ENCODE results near the gene DYNC1H1.
"Not testable (repeated sequence)": the region's sequence is repeated elsewhere in the genome, so short reads cannot be mapped to it uniquely, and the experiment has no call there.

DYNC1H1 gene

GRCh38 chr14:101965770-101966722 lies 1.7 kb downstream of the DYNC1H1 start:
- no peak for DNase-seq

GRCh38 chr14:101966742-101967141 lies 2.4 kb downstream of the DYNC1H1 start:
- no peak for DNase-seq

GRCh38 chr14:101968186-101968585 lies 3.8 kb downstream of the DYNC1H1 start:
- no peak for DNase-seq

GRCh38 chr14:101969481-101969880 lies 5.1 kb downstream of the DYNC1H1 start:
- no peak for DNase-seq

GRCh38 chr14:101970830-101971400 lies 6.5 kb downstream of the DYNC1H1 start:
- no peak for DNase-seq

GRCh38 chr14:101971458-101971857 lies 7.1 kb downstream of the DYNC1H1 start:
- DNase-seq, result not testable (repeated sequence)

- DNase-seq, result peak; percentile 32
These were observed 7.9 kb downstream of the DYNC1H1 start for GRCh38 chr14:101972126-101972866.

GRCh38 chr14:101973356-101973755 lies 9.0 kb downstream of the DYNC1H1 start:
- DNase-seq, result no peak

GRCh38 chr14:101975231-101975630 lies 10.9 kb downstream of the DYNC1H1 start:
- DNase-seq, result no peak

- no peak for DNase-seq
These were observed 13.1 kb downstream of the DYNC1H1 start for GRCh38 chr14:101977311-101978071.

- no peak for DNase-seq
These were observed 15.3 kb downstream of the DYNC1H1 start for GRCh38 chr14:101979666-101980065.

- no peak for DNase-seq
These were observed 15.9 kb downstream of the DYNC1H1 start for GRCh38 chr14:101980251-101980650.

- no peak for DNase-seq
These were observed 16.3 kb downstream of the DYNC1H1 start for GRCh38 chr14:101980700-101981099.

- DNase-seq, result no peak
These were observed 18.2 kb downstream of the DYNC1H1 start for GRCh38 chr14:101982621-101983020.

GRCh38 chr14:101984831-101985230 lies 20.5 kb downstream of the DYNC1H1 start:
- DNase-seq, result not testable (repeated sequence)

GRCh38 chr14:101985957-101986356 lies 21.6 kb downstream of the DYNC1H1 start:
- DNase-seq, result no peak

GRCh38 chr14:101986953-101987352 lies 22.6 kb downstream of the DYNC1H1 start:
- no peak for DNase-seq

- DNase-seq, result no peak
These were observed 24.0 kb downstream of the DYNC1H1 start for GRCh38 chr14:101988377-101988776.

- DNase-seq, result no peak
These were observed 27.0 kb downstream of the DYNC1H1 start for GRCh38 chr14:101991352-101991751.

GRCh38 chr14:101992708-101993107 lies 28.3 kb downstream of the DYNC1H1 start:
- no peak for DNase-seq

- no peak for DNase-seq
These were observed 33.3 kb downstream of the DYNC1H1 start for GRCh38 chr14:101997429-101998336.

- DNase-seq, result no peak
These were observed 36.5 kb downstream of the DYNC1H1 start for GRCh38 chr14:102000902-102001301.
